Measurements from ENCODE around the gene HVCN1.

Gene HVCN1

DNA sequence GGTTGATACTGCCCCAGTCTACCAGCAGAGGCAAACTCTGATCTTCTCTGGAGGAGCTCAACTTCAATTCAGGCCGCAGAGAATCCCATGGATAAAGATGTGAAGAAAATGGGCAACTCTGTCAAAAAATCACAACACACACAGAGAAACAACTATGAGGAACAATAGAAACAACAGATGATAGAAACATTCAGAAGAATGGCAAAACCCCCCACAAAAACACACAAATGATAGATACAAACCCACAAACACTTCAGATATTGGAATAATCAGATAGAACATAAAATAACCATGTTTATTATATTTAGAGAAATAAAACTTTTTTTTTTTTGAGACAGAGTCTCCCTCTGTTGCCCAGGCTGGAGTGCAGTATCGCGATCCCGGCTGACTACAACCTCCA is 20.0 kb upstream of the HVCN1 start:
- no peak overlapping the region for H2AFZ ChIP-seq (ENCODE audit: low read length)
- H3K79me2 ChIP-seq (ENCODE audit: insufficient read depth, low read length) = no peaks in the 10 kb centered on the region
- H4K20me1 ChIP-seq (ENCODE audit: insufficient read depth, low read length, poor library complexity, severe bottlenecking) = no peaks in the 10 kb centered on the region

DNA sequence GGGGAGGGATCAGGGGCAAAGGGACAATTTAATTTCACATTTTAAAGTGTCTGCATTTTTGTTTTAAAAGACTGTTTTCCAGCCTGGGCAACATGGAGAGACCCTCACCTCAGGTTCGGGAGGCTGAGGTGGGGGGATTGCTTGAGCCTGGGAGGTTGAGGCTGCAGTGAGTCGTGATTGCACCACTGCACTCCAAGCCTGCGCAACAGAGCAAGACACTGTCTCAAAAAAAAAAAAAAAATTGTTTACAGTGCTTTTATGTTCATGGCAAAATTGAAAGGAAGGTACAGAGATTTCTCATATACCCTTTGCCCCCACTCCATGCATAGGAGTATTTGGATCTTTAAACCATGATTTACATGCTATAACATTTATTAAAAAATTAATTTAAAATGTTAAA is 16.4 kb upstream of the HVCN1 start:
- H3K79me2 ChIP-seq (ENCODE audit: insufficient read depth, low read length) = no peaks in the 10 kb centered on the region
- H3K4me2 ChIP-seq (ENCODE audit: low read depth, low read length, poor library complexity, severe bottlenecking) = no peak overlapping the region
- H3K9me3 ChIP-seq (ENCODE audit: insufficient read depth, low read depth, low read length) = no peaks in the 10 kb centered on the region
- H2AFZ ChIP-seq (ENCODE audit: low read length) = no peak overlapping the region
- H3K36me3 ChIP-seq (ENCODE audit: insufficient read depth, low read length) = no peaks in the 10 kb centered on the region
- no peaks in the 10 kb centered on the region for H3K4me1 ChIP-seq (ENCODE audit: insufficient read depth, low read length, poor library complexity, severe bottlenecking)
- no peak overlapping the region for H3K9ac ChIP-seq (ENCODE audit: low read depth, low read length, poor library complexity, severe bottlenecking)
- no peaks in the 10 kb centered on the region for H3K9me2 ChIP-seq (replicated peaks; ENCODE audit: low read depth, low read length)
- no peaks in the 10 kb centered on the region for H3K27me3 ChIP-seq (ENCODE audit: insufficient read depth, low read length, poor library complexity, severe bottlenecking)
- TF ChIP-seq EZH2phosphoT487 (IDR thresholded peaks at IDR 0.05; ENCODE audit: borderline replicate concordance) = no peak
- TF ChIP-seq, protein P1, sequence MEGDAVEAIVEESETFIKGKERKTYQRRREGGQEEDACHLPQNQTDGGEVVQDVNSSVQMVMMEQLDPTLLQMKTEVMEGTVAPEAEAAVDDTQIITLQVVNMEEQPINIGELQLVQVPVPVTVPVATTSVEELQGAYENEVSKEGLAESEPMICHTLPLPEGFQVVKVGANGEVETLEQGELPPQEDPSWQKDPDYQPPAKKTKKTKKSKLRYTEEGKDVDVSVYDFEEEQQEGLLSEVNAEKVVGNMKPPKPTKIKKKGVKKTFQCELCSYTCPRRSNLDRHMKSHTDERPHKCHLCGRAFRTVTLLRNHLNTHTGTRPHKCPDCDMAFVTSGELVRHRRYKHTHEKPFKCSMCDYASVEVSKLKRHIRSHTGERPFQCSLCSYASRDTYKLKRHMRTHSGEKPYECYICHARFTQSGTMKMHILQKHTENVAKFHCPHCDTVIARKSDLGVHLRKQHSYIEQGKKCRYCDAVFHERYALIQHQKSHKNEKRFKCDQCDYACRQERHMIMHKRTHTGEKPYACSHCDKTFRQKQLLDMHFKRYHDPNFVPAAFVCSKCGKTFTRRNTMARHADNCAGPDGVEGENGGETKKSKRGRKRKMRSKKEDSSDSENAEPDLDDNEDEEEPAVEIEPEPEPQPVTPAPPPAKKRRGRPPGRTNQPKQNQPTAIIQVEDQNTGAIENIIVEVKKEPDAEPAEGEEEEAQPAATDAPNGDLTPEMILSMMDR (conservative IDR thresholded peaks at IDR 0.05; ENCODE audit: low read length) = no peak
- no peaks in the 10 kb centered on the region for H4K20me1 ChIP-seq (ENCODE audit: insufficient read depth, low read length, poor library complexity, severe bottlenecking)
- no peak overlapping the region for H3K4me3 ChIP-seq (ENCODE audit: low read length, poor library complexity, severe bottlenecking)
- no peaks in the 10 kb centered on the region for H3F3A ChIP-seq (ENCODE audit: low read depth)

More for the DNA sequence above, 20.0 kb upstream of the HVCN1 start:
- Histone ChIP-seq H3K9me2 (replicated peaks; ENCODE audit: low read depth, low read length) (no peaks in the 10 kb centered on the region), H3K36me3 (ENCODE audit: insufficient read depth, low read length) (no peaks in the 10 kb centered on the region), H3F3A (ENCODE audit: low read depth) (no peaks in the 10 kb centered on the region), H3K27me3 (ENCODE audit: insufficient read depth, low read length, poor library complexity, severe bottlenecking) (no peaks in the 10 kb centered on the region), H3K4me3 (ENCODE audit: low read length, poor library complexity, severe bottlenecking) (no peak overlapping the region), H3K9ac (ENCODE audit: low read depth, low read length, poor library complexity, severe bottlenecking) (no peak overlapping the region), H3K4me1 (ENCODE audit: insufficient read depth, low read length, poor library complexity, severe bottlenecking) (no peaks in the 10 kb centered on the region), H3K9me3 (ENCODE audit: insufficient read depth, low read depth, low read length) (no peaks in the 10 kb centered on the region), H3K4me2 (ENCODE audit: low read depth, low read length, poor library complexity, severe bottlenecking) (no peak overlapping the region)
- TF ChIP-seq, protein P1 (conservative IDR thresholded peaks at IDR 0.05; ENCODE audit: low read length) = no peak
- no peak for TF ChIP-seq EZH2phosphoT487 (IDR thresholded peaks at IDR 0.05; ENCODE audit: borderline replicate concordance)

DNA sequence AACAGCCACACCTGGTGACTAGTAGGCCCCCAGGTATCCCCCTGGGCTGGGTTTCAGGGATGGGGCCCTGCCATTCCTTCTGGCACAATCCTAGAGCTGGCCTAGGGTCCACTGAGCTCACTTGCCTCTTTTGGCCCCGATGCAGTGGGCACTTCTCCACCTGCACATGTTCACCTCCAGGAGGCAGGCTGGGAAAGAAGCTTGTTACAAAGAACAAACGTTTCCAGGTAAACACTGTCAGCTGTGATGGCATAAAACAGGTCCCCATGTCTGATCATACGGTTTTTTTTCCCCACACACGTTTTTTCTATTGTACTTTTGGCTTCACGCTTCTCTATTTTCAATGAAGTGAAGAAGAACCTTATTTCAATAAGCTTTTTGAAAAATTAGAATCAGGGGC is 15.8 kb upstream of the HVCN1 start:
- H3K36me3 ChIP-seq (ENCODE audit: insufficient read depth, low read length) = no peaks in the 10 kb centered on the region
- no peak overlapping the region for H3K4me3 ChIP-seq (ENCODE audit: low read length, poor library complexity, severe bottlenecking)
- H3K9me3 ChIP-seq (ENCODE audit: insufficient read depth, low read depth, low read length) = no peaks in the 10 kb centered on the region
- no peaks in the 10 kb centered on the region for H3F3A ChIP-seq (ENCODE audit: low read depth)
- H4K20me1 ChIP-seq (ENCODE audit: insufficient read depth, low read length, poor library complexity, severe bottlenecking) = no peaks in the 10 kb centered on the region
- H3K4me2 ChIP-seq (ENCODE audit: low read depth, low read length, poor library complexity, severe bottlenecking) = no peak overlapping the region
- no peaks in the 10 kb centered on the region for H3K27me3 ChIP-seq (ENCODE audit: insufficient read depth, low read length, poor library complexity, severe bottlenecking)
- no peak overlapping the region for H2AFZ ChIP-seq (ENCODE audit: low read length)
- no peaks in the 10 kb centered on the region for H3K79me2 ChIP-seq (ENCODE audit: insufficient read depth, low read length)
- TF ChIP-seq, protein P1 (conservative IDR thresholded peaks at IDR 0.05; ENCODE audit: low read length) = peak; percentile 43
- no peak for TF ChIP-seq EZH2phosphoT487 (IDR thresholded peaks at IDR 0.05; ENCODE audit: borderline replicate concordance)
- H3K4me1 ChIP-seq (ENCODE audit: insufficient read depth, low read length, poor library complexity, severe bottlenecking) = no peaks in the 10 kb centered on the region
- H3K9me2 ChIP-seq (replicated peaks; ENCODE audit: low read depth, low read length) = no peaks in the 10 kb centered on the region
- H3K9ac ChIP-seq (ENCODE audit: low read depth, low read length, poor library complexity, severe bottlenecking) = no peak overlapping the region
